Upper lobe of left lung (tissue), 4 donors: ENCODE data around the gene XYLT1.

ENCODE experiments used
- EP300 ChIP-seq, 4 donors: sonication (generic); formaldehyde crosslinking; IDR thresholded peaks; one replicate each; pipeline ENCODE4 v1.5.1; 2017; ENCODE audit warnings: antibody characterized with exemption in 4 of 4, control low read depth in 2 of 4
- POLR2A ChIP-seq, 4 donors: fragments of 450-650 bp; IDR thresholded peaks; one replicate each; pipeline ENCODE4 v1.5.1; 2016 to 2017; ENCODE audit warnings: antibody characterized with exemption in 4 of 4, mild to moderate bottlenecking in 2 of 4
- TF ChIP-seq, protein P1 (sequence below), 6 experiments: fragments of 450-650 bp in 4 of 6; fragments of 200-600 bp in 2 of 6; sonication (generic) in 2 of 6; IDR thresholded peaks; one replicate each; pipeline ENCODE4 v1.5.1; 2016 to 2019; ENCODE audit warnings: antibody characterized with exemption in 6 of 6

DNA sequence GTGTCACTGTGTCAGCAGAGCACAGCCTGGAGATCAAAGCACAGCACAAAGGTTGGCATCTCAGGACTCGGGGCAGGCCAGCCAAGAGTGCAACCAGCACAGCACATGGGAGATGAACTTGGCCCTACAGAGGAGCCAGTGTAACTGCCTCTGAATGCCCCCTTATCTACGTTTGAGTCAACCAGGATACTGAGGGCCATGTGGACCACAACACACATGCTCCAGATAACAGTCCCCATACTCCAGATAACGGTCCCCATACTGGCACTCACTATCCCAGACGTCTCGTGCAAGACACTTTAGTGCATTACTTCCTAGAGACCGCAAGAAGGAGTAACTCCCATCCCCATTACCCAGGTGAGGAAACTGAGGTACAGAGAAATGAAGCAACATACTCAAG lies 88.2 kb downstream of the XYLT1 start:
- TF ChIP-seq, protein P1, sequence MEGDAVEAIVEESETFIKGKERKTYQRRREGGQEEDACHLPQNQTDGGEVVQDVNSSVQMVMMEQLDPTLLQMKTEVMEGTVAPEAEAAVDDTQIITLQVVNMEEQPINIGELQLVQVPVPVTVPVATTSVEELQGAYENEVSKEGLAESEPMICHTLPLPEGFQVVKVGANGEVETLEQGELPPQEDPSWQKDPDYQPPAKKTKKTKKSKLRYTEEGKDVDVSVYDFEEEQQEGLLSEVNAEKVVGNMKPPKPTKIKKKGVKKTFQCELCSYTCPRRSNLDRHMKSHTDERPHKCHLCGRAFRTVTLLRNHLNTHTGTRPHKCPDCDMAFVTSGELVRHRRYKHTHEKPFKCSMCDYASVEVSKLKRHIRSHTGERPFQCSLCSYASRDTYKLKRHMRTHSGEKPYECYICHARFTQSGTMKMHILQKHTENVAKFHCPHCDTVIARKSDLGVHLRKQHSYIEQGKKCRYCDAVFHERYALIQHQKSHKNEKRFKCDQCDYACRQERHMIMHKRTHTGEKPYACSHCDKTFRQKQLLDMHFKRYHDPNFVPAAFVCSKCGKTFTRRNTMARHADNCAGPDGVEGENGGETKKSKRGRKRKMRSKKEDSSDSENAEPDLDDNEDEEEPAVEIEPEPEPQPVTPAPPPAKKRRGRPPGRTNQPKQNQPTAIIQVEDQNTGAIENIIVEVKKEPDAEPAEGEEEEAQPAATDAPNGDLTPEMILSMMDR (IDR thresholded peaks at IDR 0.05), result no peak
- TF ChIP-seq POLR2A (IDR thresholded peaks at IDR 0.05) (no peak), EP300 (IDR thresholded peaks at IDR 0.05) (no peak)
